Prostate gland (tissue), 2 donors: ENCODE data around the gene EVC2. TPM values are rescaled to one million over a fixed set of nuclear protein-coding genes. Genes with fewer than 3 reads are reported as not detected.

Source experiments
- DNase-seq: peaks from one replicate; pipeline ENCODE4 v3.0.0-alpha.2; 2019; ENCODE audit warnings: low spot score
- H3K27ac ChIP-seq, 2 donors: fragments of 200-600 bp; sonication (generic); 2 replicates each; pipeline ENCODE4 v1.5.1; 2017 to 2019
- H3K27me3 ChIP-seq: fragments of 200-600 bp; sonication (generic); replicated peaks from 2 replicates; pipeline ENCODE4 v1.5.1; 2019; ENCODE audit not compliant: insufficient read depth
- H3K36me3 ChIP-seq, 2 donors: fragments of 200-600 bp; sonication (generic); 1 replicate in 1 of 2; 2 replicates in 1 of 2; pipeline versions ENCODE4 v1.5.1 to v1.8.1; 2017 to 2019
- H3K4me1 ChIP-seq: fragments of 200-600 bp; sonication (generic); replicated peaks from 2 replicates; pipeline ENCODE4 v1.5.1; 2019
- H3K4me3 ChIP-seq, 2 donors: fragments of 200-600 bp; sonication (generic); 2 replicates each; pipeline ENCODE4 v1.5.1; 2017 to 2019
- H3K9me3 ChIP-seq: fragments of 200-600 bp; sonication (generic); 2 replicates; pipeline ENCODE4 v1.5.1; 2017
- CTCF ChIP-seq, 4 experiments: fragments of 200-600 bp in 2 of 4; fragments of 450-650 bp in 2 of 4; sonication (generic) in 2 of 4; IDR thresholded peaks; 1 replicate in 3 of 4; 2 replicates in 1 of 4; pipeline ENCODE4 v1.5.1; 2016 to 2019; ENCODE audit warnings: antibody characterized with exemption in 4 of 4, mild to moderate bottlenecking in 2 of 4, moderate library complexity in 2 of 4
- POLR2A ChIP-seq: fragments of 450-650 bp; IDR thresholded peaks from one replicate; pipeline ENCODE4 v1.6.1; 2016; ENCODE audit warnings: antibody characterized with exemption, mild to moderate bottlenecking
- POLR2AphosphoS5 ChIP-seq: sonication (generic); formaldehyde crosslinking; IDR thresholded peaks from one replicate; pipeline ENCODE4 v1.6.1; 2017; ENCODE audit warnings: antibody characterized with exemption
- WGBS: methylation state at CpG from one replicate; pipeline ENCODE4 v1.1.5; 2018; 5-methylcytosine and 5-hydroxymethylcytosine counted together
- intact Hi-C: fragments of 100-400 bp; cut with DNase I; formaldehyde crosslinking; loops from one replicate; pipeline ENCODE4 v1.14.2; 2022
- total RNA-seq, 2 donors: library from RNA; depleted of rRNA; stranded (reverse); fragments of >200 nt; gene quantifications; one replicate each; pipeline ENCODE4 v1.1.0, GENCODE V29; 2016

The EVC2 gene
- total RNA-seq, 2 donors from 2014 or later: 7.6 to 11.0 TPM

GRCh38 chr4:5575941-5576340, 132.4 kb downstream of the EVC2 start:
- no peaks in the 10 kb centered on the region for H3K4me1 ChIP-seq
- H3K36me3 ChIP-seq: no peaks in the 10 kb centered on the region
- no peaks in the 10 kb centered on the region for H3K9me3 ChIP-seq
- intact Hi-C loops: no loop called here
- no peak for DNase-seq
- WGBS: 82% methylated on average over 5 of the region's 5 CpGs
- no peaks in the 10 kb centered on the region for H3K27me3 ChIP-seq
- H3K27ac ChIP-seq: no peak overlapping the region
- H3K4me3 ChIP-seq: no peak overlapping the region
- TF ChIP-seq POLR2AphosphoS5: no peak
- no peak for TF ChIP-seq POLR2A
- TF ChIP-seq CTCF (IDR thresholded peaks at IDR 0.05): no peak

GRCh38 chr4:5574386-5574785, 134.0 kb downstream of the EVC2 start:
- Histone ChIP-seq H3K4me1 (no peaks in the 10 kb centered on the region), H3K27me3 (no peaks in the 10 kb centered on the region), H3K36me3 (no peaks in the 10 kb centered on the region), H3K9me3 (no peaks in the 10 kb centered on the region), H3K4me3 (no peak overlapping the region), H3K27ac (no peak overlapping the region)
- intact Hi-C loops: no loop called here
- no peak for DNase-seq
- WGBS: 91% methylated on average over 5 of the region's 5 CpGs
- no peak for TF ChIP-seq POLR2A
- TF ChIP-seq CTCF (IDR thresholded peaks at IDR 0.05): no peak
- TF ChIP-seq POLR2AphosphoS5: no peak

- no peaks in the 10 kb centered on the region for H3K9me3 ChIP-seq
- H3K4me1 ChIP-seq: no peaks in the 10 kb centered on the region
- intact Hi-C loops: no loop called here
- H3K4me3 ChIP-seq: no peak overlapping the region
- H3K36me3 ChIP-seq: no peaks in the 10 kb centered on the region
- TF ChIP-seq POLR2AphosphoS5 (no peak), CTCF (IDR thresholded peaks at IDR 0.05) (no peak), POLR2A (no peak)
- H3K27me3 ChIP-seq: no peaks in the 10 kb centered on the region
- WGBS: 78% methylated on average over 8 of the region's 8 CpGs
- no peak for DNase-seq
- H3K27ac ChIP-seq: no peak overlapping the region
Observed at GRCh38 chr4:5573965-5574364, 134.4 kb downstream of the EVC2 start.

- 90% methylated on average over 5 of the region's 5 CpGs for WGBS
- no peak for DNase-seq
Observed at GRCh38 chr4:5572751-5573150, 135.6 kb downstream of the EVC2 start.

More at GRCh38 chr4:5572751-5573150, 135.6 kb downstream of the EVC2 start:
- no peaks in the 10 kb centered on the region for H3K27me3 ChIP-seq
- H3K36me3 ChIP-seq: no peaks in the 10 kb centered on the region
- no peaks in the 10 kb centered on the region for H3K9me3 ChIP-seq
- H3K4me3 ChIP-seq: no peak overlapping the region
- no peaks in the 10 kb centered on the region for H3K4me1 ChIP-seq
- intact Hi-C loops: no loop called here
- H3K27ac ChIP-seq: no peak overlapping the region
- TF ChIP-seq POLR2AphosphoS5: no peak
- TF ChIP-seq CTCF (IDR thresholded peaks at IDR 0.05): no peak
- TF ChIP-seq POLR2A: no peak
